GM13976 (cell line): ENCODE measurements around the gene RAD17.

Source experiments
- DNase-seq: peaks from one replicate; pipeline ENCODE4 v3.0.0; 2012; ENCODE audit warnings: low spot score
- in situ Hi-C: fragments of 300-500 bp; cut with MboI; formaldehyde crosslinking; loops from one replicate; pipeline ENCODE4 v1.12.0; 2022; ENCODE audit warnings: low sequenced_read_pairs, mixed read lengths, inconsistent platforms; ENCODE audit not compliant: unreplicated experiment
- TF ChIP-seq, protein P1 (sequence below): IDR thresholded peaks from 2 replicates; pipeline ENCODE4 v1.5.1; 2012; ENCODE audit warnings: borderline replicate concordance, mild to moderate bottlenecking; ENCODE audit not compliant: insufficient read depth; ENCODE audit errors: extremely low read depth, missing control alignments, control extremely low read depth

RAD17 gene

DNA sequence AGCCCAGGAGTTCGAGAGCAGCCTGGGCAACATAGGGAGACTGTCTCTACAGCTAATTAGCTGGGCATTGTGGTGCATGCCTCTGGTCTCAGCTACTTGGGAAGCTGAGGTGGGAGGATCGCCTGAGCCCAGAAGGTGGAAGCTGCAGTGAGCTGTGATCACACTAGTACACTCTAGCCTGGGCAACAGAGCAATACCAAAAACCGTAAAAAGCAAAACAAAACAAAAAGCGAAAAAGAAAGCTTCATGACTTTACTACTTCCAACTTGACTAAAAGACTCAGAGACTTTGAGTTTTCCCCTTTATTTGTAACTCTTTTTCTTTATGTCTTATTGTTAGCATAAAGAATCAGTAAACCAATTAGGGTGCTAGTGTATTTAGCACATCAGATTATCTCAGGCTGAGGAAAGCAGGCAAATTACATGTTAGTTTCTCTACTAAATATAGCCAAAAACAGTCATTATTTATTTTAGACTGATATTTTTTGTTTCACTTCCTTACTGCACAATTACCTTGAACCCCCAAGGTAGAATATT, 5.4 kb downstream of the RAD17 start:
- TF ChIP-seq, protein P1, sequence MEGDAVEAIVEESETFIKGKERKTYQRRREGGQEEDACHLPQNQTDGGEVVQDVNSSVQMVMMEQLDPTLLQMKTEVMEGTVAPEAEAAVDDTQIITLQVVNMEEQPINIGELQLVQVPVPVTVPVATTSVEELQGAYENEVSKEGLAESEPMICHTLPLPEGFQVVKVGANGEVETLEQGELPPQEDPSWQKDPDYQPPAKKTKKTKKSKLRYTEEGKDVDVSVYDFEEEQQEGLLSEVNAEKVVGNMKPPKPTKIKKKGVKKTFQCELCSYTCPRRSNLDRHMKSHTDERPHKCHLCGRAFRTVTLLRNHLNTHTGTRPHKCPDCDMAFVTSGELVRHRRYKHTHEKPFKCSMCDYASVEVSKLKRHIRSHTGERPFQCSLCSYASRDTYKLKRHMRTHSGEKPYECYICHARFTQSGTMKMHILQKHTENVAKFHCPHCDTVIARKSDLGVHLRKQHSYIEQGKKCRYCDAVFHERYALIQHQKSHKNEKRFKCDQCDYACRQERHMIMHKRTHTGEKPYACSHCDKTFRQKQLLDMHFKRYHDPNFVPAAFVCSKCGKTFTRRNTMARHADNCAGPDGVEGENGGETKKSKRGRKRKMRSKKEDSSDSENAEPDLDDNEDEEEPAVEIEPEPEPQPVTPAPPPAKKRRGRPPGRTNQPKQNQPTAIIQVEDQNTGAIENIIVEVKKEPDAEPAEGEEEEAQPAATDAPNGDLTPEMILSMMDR: no peak
- in situ Hi-C loops: loop anchor here (25.0 kb wide), 1 partner anchor 288 kb away; the partner anchor contains the start of gene SLC30A5
- peak; percentile 49 for DNase-seq

- DNase-seq: no peak
- TF ChIP-seq, protein P1: no peak
- in situ Hi-C loops: no loop called here
Measured at GRCh38 chr5:69378376-69378775, 8.8 kb downstream of the RAD17 start.

DNA sequence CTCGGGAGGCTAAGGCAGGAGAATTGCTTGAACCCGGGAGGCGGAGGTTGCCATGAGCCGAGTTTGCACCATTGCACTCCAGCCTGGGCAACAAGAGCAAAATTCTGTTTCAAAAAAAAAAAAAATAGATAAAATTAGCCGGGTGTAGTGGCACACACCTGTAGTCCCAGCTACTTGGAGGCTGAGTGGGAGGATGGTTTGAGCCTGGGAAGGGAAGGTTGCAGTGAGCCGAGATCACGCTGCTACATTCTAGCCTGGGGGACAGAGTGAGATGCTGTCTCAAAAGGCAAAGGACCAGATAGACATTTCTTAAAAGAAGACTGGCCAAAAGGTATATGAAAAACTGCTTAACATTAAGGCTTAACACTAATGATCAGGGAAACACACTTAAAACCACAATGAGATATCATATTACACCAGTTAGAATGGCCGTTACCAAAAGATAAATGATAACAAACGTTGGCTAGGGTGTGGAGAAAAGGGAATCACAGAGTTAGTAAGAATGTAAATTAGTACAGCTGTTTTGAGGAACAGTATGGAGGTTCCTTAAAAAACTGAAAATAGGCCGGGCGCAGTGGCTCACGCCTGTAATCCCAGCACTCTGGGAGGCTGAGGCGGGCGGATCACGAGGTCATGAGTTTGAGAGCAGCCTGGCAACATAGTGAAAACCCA, 35.2 kb downstream of the RAD17 start:
- TF ChIP-seq, protein P1: no peak
- no peak for DNase-seq
- in situ Hi-C loops: no loop called here

GRCh38 chr5:69414885-69415583, 45.4 kb downstream of the RAD17 start, which contains the start of gene MARVELD2:
Gene MARVELD2 (plus strand): TSS chr5:69415116. CDS start chr5:69419386, 4,270 bp downstream.
- in situ Hi-C loops: no loop called here
- TF ChIP-seq, protein P1: peak; percentile 29
- DNase-seq: peak; percentile 78

- TF ChIP-seq, protein P1: no peak
- in situ Hi-C loops: no loop called here
- no peak for DNase-seq
Measured at GRCh38 chr5:69415584-69415958, 46.0 kb downstream of the RAD17 start.

DNA sequence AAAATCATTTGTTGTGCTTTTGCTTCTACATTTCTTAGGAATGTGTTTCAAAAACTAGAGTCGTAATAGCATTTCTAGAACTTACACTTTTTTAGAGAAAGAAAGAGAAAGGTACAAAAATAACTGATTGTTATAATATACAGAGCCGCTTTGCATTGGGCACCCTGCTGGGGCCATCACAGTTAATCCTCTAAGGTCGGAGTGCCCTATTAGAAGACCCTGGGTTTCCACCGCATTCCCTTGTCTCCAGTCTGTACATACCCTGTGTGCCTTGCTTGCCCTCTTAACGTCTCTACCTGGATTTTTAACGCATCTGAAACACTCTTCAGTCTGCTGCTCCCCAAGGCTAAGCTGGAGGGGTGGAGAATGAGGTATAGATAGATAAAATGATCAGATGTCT, 46.6 kb downstream of the RAD17 start:
- DNase-seq: no peak
- TF ChIP-seq, protein P1: no peak

More for the DNA sequence above, 46.6 kb downstream of the RAD17 start:
- in situ Hi-C loops: no loop called here
